CD4-positive, CD25-positive, alpha-beta regulatory T cell (primary cell): ENCODE measurements around the gene MRPL10. TPM values are rescaled to one million over a fixed set of nuclear protein-coding genes. Genes with fewer than 3 reads are reported as not detected.

Experiments
- ATAC-seq, 2 donors: fragments of 150-1000 bp; cut with Tn5 transposase; one replicate each; pipeline ENCODE4 v1.10.0; 2021; ENCODE audit warnings: low read depth in 2 of 2, moderate number of reproducible peaks in 2 of 2, moderate library complexity in 1 of 2
- DNase-seq, 3 donors: peaks; one replicate each; pipeline versions ENCODE4 v3.0.0 to v3.0.0-alpha.2; 2012 to 2022; ENCODE audit warnings: mixed read lengths in 1 of 3
- H3K27ac ChIP-seq: one replicate; pipeline ENCODE4 v1.7.0; 2013; ENCODE audit warnings: mild to moderate bottlenecking, low read length; ENCODE audit not compliant: insufficient read depth, poor library complexity, severe bottlenecking
- H3K27me3 ChIP-seq: one replicate; pipeline ENCODE4 v1.7.0; 2013; ENCODE audit warnings: low read length; ENCODE audit not compliant: control insufficient read depth, insufficient read depth
- H3K36me3 ChIP-seq: one replicate; pipeline ENCODE4 v1.7.0; 2013; ENCODE audit warnings: mild to moderate bottlenecking, low read length, moderate library complexity; ENCODE audit not compliant: control insufficient read depth, insufficient read depth
- H3K4me1 ChIP-seq: 2 replicates; pipeline ENCODE4 v1.7.0; 2013; ENCODE audit warnings: mild to moderate bottlenecking, low read length; ENCODE audit not compliant: insufficient read depth, control insufficient read depth, poor library complexity, severe bottlenecking
- H3K4me3 ChIP-seq: one replicate; pipeline ENCODE4 v1.7.0; 2013; ENCODE audit warnings: low read depth, mild to moderate bottlenecking, low read length, moderate library complexity
- H3K9me3 ChIP-seq, 2 experiments: 1 replicate in 1 of 2; 2 replicates in 1 of 2; pipeline ENCODE4 v1.7.0; 2013; ENCODE audit warnings: low read length in 2 of 2, mild to moderate bottlenecking in 1 of 2, moderate library complexity in 1 of 2; ENCODE audit not compliant: control insufficient read depth in 2 of 2
- H3K27ac Mint-ChIP-seq, 3 donors: one replicate each; pipeline ENCODE4 v1.8.0; 2020 to 2022; ENCODE audit warnings: mild to moderate bottlenecking in 3 of 3, mixed read lengths in 3 of 3, moderate library complexity in 2 of 3
- H3K27me3 Mint-ChIP-seq: one replicate; pipeline ENCODE4 v1.8.0; 2022; ENCODE audit warnings: mild to moderate bottlenecking, mixed read lengths
- H3K36me3 Mint-ChIP-seq: one replicate; pipeline ENCODE4 v1.8.0; 2020; ENCODE audit warnings: mixed read lengths
- H3K4me1 Mint-ChIP-seq, 4 donors: one replicate each; pipeline ENCODE4 v1.8.0; 2020 to 2022; ENCODE audit warnings: mixed read lengths in 4 of 4, mild to moderate bottlenecking in 1 of 4
- H3K4me3 Mint-ChIP-seq, 4 donors: one replicate each; pipeline ENCODE4 v1.8.0; 2020 to 2022; ENCODE audit warnings: mild to moderate bottlenecking in 4 of 4, mixed read lengths in 4 of 4, moderate library complexity in 3 of 4
- H3K9me3 Mint-ChIP-seq, 7 donors: one replicate each; pipeline ENCODE4 v1.8.0; 2020 to 2022; ENCODE audit warnings: mixed read lengths in 7 of 7, mild to moderate bottlenecking in 3 of 7, moderate library complexity in 2 of 7
- polyA plus RNA-seq, 4 donors: library from polyadenylated mRNA; unstranded; fragments of 300-500 nt; fragmentation: Illumina TruSeq; gene quantifications; one replicate each; pipeline ENCODE4 v1.2.3, GENCODE V29; 2021
- total RNA-seq: library from RNA; stranded (reverse); gene quantifications from one replicate; pipeline ENCODE4 v1.2.3, GENCODE V29; 2022

The MRPL10 gene
- total and polyA plus RNA-seq, 5 donors from 2014 or later = 40.8 to 58.8 (median 52.0) TPM

- H3K27ac Mint-ChIP-seq = peak overlapping the region; percentile 47 to 66 (median 55)
- H3K4me3 Mint-ChIP-seq = peak overlapping the region; percentile 85 to 97 (median 94)
- Histone ChIP-seq H3K4me1 (peaks cover 21% of the 10 kb centered on the region), H3K27me3 (peaks cover 9% of the 10 kb centered on the region), H3K36me3 (peaks cover 6% of the 10 kb centered on the region), H3K4me3 (peak overlapping the region; percentile 63), H3K27ac (no peak overlapping the region), H3K9me3 (no peaks in the 10 kb centered on the region)
- no peaks in the 10 kb centered on the region for H3K9me3 Mint-ChIP-seq
- H3K36me3 Mint-ChIP-seq = peaks cover 4% of the 10 kb centered on the region
- ATAC-seq = no peak
- no peak for DNase-seq
- peaks cover 11% of the 10 kb centered on the region for H3K27me3 Mint-ChIP-seq
- peaks cover 0 to 49% (median 19%) of the 10 kb centered on the region in 4 donors for H3K4me1 Mint-ChIP-seq
Measured at GRCh38 chr17:47840001-47840741, 8.8 kb upstream of the MRPL10 start.

- H3K4me3 Mint-ChIP-seq = peak overlapping the region in 2 of 4 donors; percentile 28 to 69
Measured at GRCh38 chr17:47839071-47839470, 7.7 kb upstream of the MRPL10 start.

GRCh38 chr17:47838636-47839035 lies 7.3 kb upstream of the MRPL10 start:
- H3K9me3 Mint-ChIP-seq = no peaks in the 10 kb centered on the region
- Histone ChIP-seq H3K4me3 (no peak overlapping the region), H3K9me3 (no peaks in the 10 kb centered on the region), H3K27ac (no peak overlapping the region), H3K36me3 (peaks cover 6% of the 10 kb centered on the region), H3K27me3 (no peaks in the 10 kb centered on the region), H3K4me1 (peaks cover 30% of the 10 kb centered on the region)
- ATAC-seq (no peak), DNase-seq (no peak)
- H3K27me3 Mint-ChIP-seq = no peaks in the 10 kb centered on the region
- H3K4me3 Mint-ChIP-seq = peak overlapping the region in 1 of 4 donors; percentile 69
- peaks cover 0 to 64% (median 31%) of the 10 kb centered on the region in 4 donors for H3K4me1 Mint-ChIP-seq
- H3K36me3 Mint-ChIP-seq = peaks cover 4% of the 10 kb centered on the region
- H3K27ac Mint-ChIP-seq = no peak overlapping the region

More at GRCh38 chr17:47839071-47839470, 7.7 kb upstream of the MRPL10 start:
- ATAC-seq (no peak), DNase-seq (no peak)
- peaks cover 4% of the 10 kb centered on the region for H3K36me3 Mint-ChIP-seq
- Histone ChIP-seq H3K9me3 (no peaks in the 10 kb centered on the region), H3K4me3 (no peak overlapping the region), H3K27me3 (peaks cover under 1% of the 10 kb centered on the region), H3K36me3 (peaks cover 6% of the 10 kb centered on the region), H3K4me1 (peaks cover 30% of the 10 kb centered on the region), H3K27ac (no peak overlapping the region)
- H3K27me3 Mint-ChIP-seq = peaks cover under 1% of the 10 kb centered on the region
- H3K4me1 Mint-ChIP-seq = peaks cover 0 to 60% (median 28%) of the 10 kb centered on the region in 4 donors
- no peaks in the 10 kb centered on the region for H3K9me3 Mint-ChIP-seq
- no peak overlapping the region for H3K27ac Mint-ChIP-seq

DNA sequence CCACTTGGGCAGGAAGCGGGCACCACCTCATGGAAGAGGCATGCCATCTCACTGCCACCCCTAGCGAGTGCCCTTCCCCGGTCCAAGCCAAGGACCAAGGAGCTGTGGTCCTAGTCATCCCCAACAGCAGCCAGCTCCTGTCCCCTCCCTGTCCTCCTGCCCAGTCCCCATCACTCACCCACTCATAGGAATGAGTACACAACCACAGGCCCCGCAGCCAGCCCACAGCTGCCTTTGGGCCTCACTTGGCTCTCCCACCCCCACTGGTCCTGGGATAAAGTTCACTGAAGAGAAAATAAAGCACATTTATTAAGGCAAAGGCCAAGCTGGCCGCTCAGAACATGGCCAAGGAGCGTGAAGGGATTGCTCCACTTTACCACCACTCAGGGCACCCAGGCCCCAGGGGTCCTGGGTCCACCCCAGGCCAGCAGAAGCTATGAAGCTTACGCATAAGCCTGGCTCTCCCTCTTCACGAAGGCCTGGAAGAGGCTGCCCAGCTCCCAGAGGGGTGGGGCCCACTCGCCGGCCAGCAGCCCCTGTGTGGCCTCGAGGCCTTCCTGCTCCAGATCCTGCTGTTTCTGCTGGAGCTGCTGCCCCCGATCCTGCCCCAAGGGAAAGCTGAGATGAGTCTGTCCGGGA lies 6.2 kb upstream of the MRPL10 start:
- DNase-seq = no peak
- H3K9me3 ChIP-seq = no peaks in the 10 kb centered on the region
- peaks cover 6% of the 10 kb centered on the region for H3K36me3 ChIP-seq
- no peaks in the 10 kb centered on the region for H3K27me3 ChIP-seq
- Mint-ChIP-seq H3K9me3 (no peaks in the 10 kb centered on the region), H3K27ac (peak overlapping the region in 1 of 3 donors; percentile 69), H3K36me3 (peaks cover 4% of the 10 kb centered on the region), H3K4me3 (peak overlapping the region in 1 of 4 donors; percentile 69), H3K4me1 (peaks cover 0 to 64% (median 25%) of the 10 kb centered on the region in 4 donors), H3K27me3 (no peaks in the 10 kb centered on the region)
- no peak overlapping the region for H3K4me3 ChIP-seq
- H3K4me1 ChIP-seq = peaks cover 30% of the 10 kb centered on the region
- no peak overlapping the region for H3K27ac ChIP-seq
- no peak for ATAC-seq

DNA sequence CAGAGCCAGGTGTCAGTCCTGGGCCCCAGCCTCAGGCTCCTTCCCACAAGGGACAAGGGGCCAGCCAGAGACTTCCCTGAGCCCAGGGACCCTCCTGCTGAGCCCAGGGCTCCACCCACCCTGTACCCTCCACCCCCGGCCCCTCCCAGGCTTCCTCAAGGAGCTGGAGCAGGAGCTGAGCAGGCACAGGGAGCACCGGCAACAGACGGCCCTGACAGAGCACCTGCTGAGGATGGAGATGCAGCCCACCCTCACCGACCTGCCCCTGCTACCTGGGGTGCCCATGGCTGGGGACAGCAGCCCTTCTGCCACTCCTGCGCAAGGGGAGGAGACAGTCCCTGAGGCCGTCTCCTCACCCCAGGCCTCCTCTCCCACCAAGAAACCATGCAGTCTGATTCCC lies 5.3 kb upstream of the MRPL10 start:
- peaks cover 6% of the 10 kb centered on the region for H3K36me3 ChIP-seq
- no peak overlapping the region for H3K27ac ChIP-seq
- no peaks in the 10 kb centered on the region for H3K9me3 ChIP-seq
- peak overlapping the region in 1 of 4 donors; percentile 69 for H3K4me3 Mint-ChIP-seq
- no peaks in the 10 kb centered on the region for H3K27me3 ChIP-seq
- no peaks in the 10 kb centered on the region for H3K9me3 Mint-ChIP-seq
- ATAC-seq = no peak
- peaks cover 4% of the 10 kb centered on the region for H3K36me3 Mint-ChIP-seq
- H3K4me1 ChIP-seq = peaks cover 30% of the 10 kb centered on the region
- H3K4me3 ChIP-seq = no peak overlapping the region
- DNase-seq = no peak
- H3K27ac Mint-ChIP-seq = no peak overlapping the region
- peaks cover 0 to 64% (median 27%) of the 10 kb centered on the region in 4 donors for H3K4me1 Mint-ChIP-seq
- peaks cover 2% of the 10 kb centered on the region for H3K27me3 Mint-ChIP-seq

DNA sequence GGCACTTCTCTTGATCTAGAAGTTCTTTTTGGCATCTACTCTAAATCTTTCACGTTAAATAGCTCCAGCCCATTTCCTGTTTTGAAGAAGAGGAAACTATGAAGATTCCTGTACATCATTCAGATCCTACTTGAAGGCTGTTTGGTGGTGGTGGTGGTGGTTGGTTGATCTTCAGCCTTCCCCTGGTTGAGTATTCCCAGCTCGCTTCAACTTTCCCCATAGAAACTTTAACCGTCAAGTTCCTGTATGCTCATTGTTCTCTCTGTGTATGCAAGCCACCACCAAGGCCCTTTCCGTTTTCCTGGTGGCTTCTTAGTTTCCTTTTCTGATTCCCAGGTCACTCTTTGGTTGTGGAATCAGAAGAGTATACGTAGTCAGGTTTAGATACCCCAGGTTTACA lies 3.4 kb upstream of the MRPL10 start:
- Mint-ChIP-seq H3K27me3 (peaks cover 12% of the 10 kb centered on the region), H3K9me3 (peaks cover 0 to 1% (median 0%) of the 10 kb centered on the region in 7 donors), H3K4me3 (peak overlapping the region; percentile 4 to 84 (median 61)), H3K4me1 (peaks cover 11 to 62% (median 34%) of the 10 kb centered on the region in 4 donors), H3K27ac (peak overlapping the region in 2 of 3 donors; percentile 24 to 80), H3K36me3 (peaks cover 4% of the 10 kb centered on the region)
- H3K9me3 ChIP-seq = no peaks in the 10 kb centered on the region
- ATAC-seq (no peak), DNase-seq (no peak)
- peak overlapping the region; percentile 10 for H3K4me3 ChIP-seq
- no peak overlapping the region for H3K27ac ChIP-seq
- H3K27me3 ChIP-seq = no peaks in the 10 kb centered on the region
- H3K36me3 ChIP-seq = peaks cover 6% of the 10 kb centered on the region
- peaks cover 27% of the 10 kb centered on the region for H3K4me1 ChIP-seq

- peak overlapping the region in 2 of 3 donors; percentile 88 to 98 for H3K27ac Mint-ChIP-seq
- no peak for DNase-seq
- Histone ChIP-seq H3K27ac (peak overlapping the region; percentile 76), H3K4me1 (peaks cover 27% of the 10 kb centered on the region), H3K27me3 (no peaks in the 10 kb centered on the region), H3K36me3 (peaks cover 8% of the 10 kb centered on the region), H3K9me3 (no peaks in the 10 kb centered on the region), H3K4me3 (peak overlapping the region; percentile 99)
- no peak for ATAC-seq
- peaks cover 8% of the 10 kb centered on the region for H3K36me3 Mint-ChIP-seq
- peaks cover 0 to 1% (median 0%) of the 10 kb centered on the region in 7 donors for H3K9me3 Mint-ChIP-seq
- peaks cover 11 to 65% (median 35%) of the 10 kb centered on the region in 4 donors for H3K4me1 Mint-ChIP-seq
- H3K4me3 Mint-ChIP-seq = peak overlapping the region; percentile 96 to 98 (median 97)
- peaks cover 12% of the 10 kb centered on the region for H3K27me3 Mint-ChIP-seq
Measured at GRCh38 chr17:47831934-47832327, 590 bp upstream of the MRPL10 start.
